GM10266 (cell line): ENCODE measurements around the gene NAA40.
"Not testable (repeated sequence)": the region's sequence is repeated elsewhere in the genome, so short reads cannot be mapped to it uniquely, and the experiment has no call there.

Experiments used
- DNase-seq: peaks from one replicate; pipeline ENCODE4 v3.0.0; 2012; ENCODE audit errors: extremely low spot score
- CTCF ChIP-seq: IDR thresholded peaks from 2 replicates; pipeline ENCODE4 v1.5.1; 2012; ENCODE audit warnings: mild to moderate bottlenecking, low read depth; ENCODE audit not compliant: control insufficient read depth, insufficient read depth; ENCODE audit errors: missing control alignments

The NAA40 gene

DNA sequence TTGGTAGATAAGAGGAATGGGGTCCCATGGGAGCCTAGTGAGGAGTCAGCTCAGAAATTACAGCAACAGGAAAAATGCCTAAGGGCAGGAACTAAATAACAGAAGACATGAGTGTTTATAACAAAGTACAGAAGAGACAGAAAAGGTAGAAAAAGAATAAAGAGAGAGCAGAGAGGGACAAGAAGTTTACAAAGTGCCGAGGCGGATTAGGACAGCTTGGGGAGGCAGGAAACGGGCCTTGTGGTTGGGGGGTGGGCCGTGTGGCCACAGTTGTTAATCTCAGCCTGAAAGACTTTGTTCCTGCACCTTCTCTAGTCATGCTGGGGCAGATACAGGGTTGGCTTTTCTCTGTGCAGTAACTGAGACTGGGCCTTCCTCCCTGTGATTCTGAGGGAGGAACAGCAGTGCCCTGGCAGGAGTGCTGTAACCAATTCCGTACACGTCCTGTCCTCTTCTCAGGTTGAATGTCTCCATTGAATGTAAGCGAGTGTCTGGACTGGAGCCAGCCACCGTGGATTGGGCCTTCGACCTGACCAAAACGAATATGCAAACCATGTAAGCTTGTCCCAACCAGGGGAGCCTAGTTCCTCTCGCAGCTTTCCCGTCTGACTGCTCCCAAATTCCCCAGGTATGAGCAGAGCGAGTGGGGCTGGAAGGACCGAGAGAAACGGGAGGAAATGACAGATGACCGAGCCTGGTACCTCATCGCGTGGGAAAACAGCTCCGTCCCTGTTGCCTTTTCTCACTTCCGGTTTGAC, 13.2 kb downstream of the NAA40 start:
- peak; percentile 76 for DNase-seq
- no peak for TF ChIP-seq CTCF

DNA sequence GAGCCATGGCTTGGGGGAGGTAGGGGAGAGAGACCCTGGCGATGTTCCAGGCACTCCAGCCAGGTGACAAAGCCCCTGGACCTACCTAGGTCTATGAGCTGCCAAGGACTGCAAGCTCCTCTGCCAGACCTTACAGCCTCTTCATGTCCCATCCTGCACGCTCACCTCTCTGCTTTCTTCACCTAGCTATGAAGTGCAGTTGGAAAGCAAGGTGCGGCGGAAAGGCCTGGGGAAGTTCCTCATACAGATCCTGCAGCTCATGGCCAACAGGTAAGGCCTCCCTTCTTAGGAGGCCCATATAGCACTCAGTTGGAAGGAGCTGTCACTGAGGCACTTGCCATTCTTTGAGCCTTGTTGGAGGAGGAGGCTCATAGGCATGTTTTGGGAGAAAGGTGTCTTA, 13.8 kb downstream of the NAA40 start:
- no peak for TF ChIP-seq CTCF

DNA sequence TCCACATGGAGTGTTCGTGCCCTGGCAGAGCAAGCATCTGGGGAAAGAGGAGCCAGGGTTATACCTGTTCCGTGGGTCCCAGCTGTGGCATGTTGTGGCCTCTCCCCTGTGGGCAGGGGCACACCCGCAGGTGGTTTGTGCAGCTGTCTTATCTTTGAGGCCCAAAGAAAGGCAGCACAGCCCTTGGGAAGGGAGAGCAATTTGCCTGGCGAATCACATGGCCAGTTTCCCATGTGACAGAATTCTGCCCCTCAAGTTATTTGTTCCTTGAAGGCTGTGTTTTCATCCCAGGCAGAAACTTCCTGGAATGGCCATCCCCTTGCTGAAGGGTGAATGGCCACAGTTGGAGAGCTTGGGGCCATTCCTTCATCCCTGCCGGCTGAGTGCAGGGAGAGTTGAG, 19.2 kb downstream of the NAA40 start:
- DNase-seq = no peak
- TF ChIP-seq CTCF = no peak

More for the DNA sequence above, 13.8 kb downstream of the NAA40 start:
- DNase-seq = no peak

DNA sequence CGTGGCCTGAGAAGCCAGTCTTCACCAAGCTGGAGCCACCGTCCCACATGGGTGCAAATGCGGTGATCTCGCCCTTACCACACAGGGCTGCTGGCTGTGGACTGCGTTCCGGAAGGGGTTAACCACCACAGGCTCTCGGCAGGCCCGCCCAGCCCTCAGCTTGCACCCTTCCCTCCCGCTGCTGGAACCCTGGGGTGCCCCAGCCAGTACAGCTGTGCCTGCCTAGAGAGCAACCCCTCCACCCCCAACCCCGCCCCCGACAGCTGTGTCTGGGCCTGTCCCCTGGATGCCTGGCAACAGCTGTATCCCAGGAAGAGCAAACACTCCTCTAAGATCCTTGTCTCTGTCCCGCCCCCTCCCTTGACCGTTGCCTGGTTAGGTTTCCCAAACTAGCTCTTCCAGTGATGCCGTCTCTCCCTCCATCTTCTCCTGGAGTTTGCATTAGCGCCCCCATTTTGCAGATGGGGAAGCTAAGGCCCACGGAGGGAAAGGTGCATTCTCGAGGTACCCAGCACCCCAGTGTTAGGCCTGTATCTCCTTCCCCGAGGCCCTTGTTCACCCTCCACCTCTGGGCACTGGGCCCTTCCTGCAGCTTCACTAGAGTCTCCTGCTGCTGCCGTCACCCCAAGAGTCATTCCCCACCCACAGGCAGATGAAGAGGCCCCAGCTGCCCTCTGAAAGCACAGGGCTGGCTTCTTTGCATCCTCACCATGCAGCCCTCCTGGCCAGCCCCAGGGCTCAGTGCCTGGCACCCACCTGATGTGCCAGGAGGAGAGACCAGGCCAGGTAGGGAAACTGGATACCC, 23.0 kb downstream of the NAA40 start:
- TF ChIP-seq CTCF = no peak
- DNase-seq = no peak

DNA sequence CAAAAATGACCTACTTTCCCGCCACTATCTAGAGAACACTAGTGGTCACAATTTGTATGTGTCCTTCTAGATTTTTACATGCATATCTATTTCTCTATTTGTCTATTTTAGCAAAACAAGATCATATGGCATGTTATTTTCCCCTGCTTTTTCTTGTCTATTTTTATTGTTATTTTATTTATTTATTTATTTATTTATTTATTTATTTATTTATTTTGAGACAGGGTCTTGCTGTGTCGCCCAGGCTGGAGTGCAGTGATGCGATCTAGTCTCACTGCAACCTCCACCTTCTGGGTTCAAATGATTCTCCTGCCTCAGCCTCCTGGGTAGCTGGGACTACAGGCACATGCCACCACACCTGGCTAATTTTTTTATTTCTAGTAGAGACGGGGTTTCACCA, 25.1 kb downstream of the NAA40 start:
- not testable (repeated sequence) for DNase-seq

GRCh38 chr11:63966444-63966843, 27.6 kb downstream of the NAA40 start:
- DNase-seq = no peak
- TF ChIP-seq CTCF = no peak

GRCh38 chr11:63969461-63969860, 30.7 kb downstream of the NAA40 start:
- no peak for TF ChIP-seq CTCF
- no peak for DNase-seq

- DNase-seq = no peak
- TF ChIP-seq CTCF = no peak
Observed at GRCh38 chr11:63970902-63971301, 32.1 kb downstream of the NAA40 start.

DNA sequence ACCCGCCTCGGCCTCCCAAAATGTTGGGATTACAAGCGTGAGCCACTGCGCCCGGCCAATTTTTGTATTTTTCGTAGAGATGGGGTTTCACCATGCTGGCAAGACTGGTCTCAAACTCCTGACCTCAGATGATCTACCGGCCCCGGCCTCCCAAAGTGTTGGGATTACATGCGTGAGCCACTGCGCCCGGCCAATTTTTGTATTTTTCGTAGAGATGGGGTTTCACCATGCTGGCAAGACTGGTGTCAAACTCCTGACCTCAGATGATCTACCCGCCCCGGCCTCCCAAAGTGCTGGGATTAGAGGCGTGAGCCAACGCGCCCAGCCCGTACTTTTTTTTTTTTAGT, 35.1 kb downstream of the NAA40 start:
- DNase-seq = not testable (repeated sequence)
